ENCODE measurements around the gene CSTA.

Gene CSTA

DNA sequence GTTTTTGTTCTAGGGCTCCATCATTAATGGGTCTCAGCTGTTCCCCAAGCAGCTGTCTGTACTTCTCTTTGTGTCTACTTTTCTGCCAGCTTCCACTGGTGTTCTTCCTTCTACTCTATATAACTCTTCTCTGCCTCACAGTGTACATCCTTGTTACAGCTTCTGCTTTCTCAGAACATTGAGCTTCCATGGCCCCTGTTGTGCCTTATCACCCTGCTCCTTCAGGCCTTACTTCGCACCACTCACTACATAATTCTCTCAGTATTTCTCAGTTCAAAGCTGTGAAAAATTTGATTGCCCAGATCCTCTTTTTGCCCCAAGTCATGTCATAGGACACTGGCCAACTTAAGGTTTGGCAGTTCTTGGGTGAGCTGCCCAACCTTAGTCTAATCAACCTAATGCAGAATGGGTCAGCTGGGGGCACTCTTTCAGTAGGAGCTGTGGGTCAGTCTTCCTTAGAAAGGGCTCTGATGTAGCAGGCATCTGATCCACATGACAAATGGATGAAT is 28.9 kb downstream of the CSTA start:
- H3K4me3 ChIP-seq (replicated peaks; ENCODE audit: low read depth, low read length): no peak overlapping the region
- no peak for DNase-seq (ENCODE audit: extremely low read depth, low read depth)
- TF ChIP-seq, protein P1, sequence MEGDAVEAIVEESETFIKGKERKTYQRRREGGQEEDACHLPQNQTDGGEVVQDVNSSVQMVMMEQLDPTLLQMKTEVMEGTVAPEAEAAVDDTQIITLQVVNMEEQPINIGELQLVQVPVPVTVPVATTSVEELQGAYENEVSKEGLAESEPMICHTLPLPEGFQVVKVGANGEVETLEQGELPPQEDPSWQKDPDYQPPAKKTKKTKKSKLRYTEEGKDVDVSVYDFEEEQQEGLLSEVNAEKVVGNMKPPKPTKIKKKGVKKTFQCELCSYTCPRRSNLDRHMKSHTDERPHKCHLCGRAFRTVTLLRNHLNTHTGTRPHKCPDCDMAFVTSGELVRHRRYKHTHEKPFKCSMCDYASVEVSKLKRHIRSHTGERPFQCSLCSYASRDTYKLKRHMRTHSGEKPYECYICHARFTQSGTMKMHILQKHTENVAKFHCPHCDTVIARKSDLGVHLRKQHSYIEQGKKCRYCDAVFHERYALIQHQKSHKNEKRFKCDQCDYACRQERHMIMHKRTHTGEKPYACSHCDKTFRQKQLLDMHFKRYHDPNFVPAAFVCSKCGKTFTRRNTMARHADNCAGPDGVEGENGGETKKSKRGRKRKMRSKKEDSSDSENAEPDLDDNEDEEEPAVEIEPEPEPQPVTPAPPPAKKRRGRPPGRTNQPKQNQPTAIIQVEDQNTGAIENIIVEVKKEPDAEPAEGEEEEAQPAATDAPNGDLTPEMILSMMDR (IDR thresholded peaks at IDR 0.05; ENCODE audit: low read depth, low read length, missing control alignments): no peak

DNA sequence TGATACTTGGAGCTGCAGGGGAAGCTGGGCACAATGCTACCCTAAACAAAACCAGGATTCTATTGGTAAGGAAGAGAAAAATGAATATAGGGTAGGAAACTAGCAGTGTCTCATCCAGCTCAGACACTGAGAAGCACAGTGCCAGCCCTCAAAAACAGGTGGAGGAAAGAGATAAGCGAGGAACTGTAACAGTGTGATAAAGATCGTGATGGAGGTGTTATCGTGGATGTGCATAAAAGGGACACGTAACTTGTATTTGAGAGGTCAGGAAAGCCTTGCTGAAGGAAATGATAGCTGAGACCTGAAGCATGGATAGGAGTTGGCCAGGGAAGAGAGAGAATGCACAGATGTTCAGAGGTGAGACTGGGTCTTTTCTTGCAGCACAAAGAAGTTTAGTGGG is 30.6 kb downstream of the CSTA start:
- TF ChIP-seq, protein P1 (IDR thresholded peaks at IDR 0.05; ENCODE audit: low read depth, low read length, missing control alignments): no peak
- DNase-seq (ENCODE audit: extremely low read depth, low read depth): no peak
- H3K4me3 ChIP-seq (replicated peaks; ENCODE audit: low read depth, low read length): no peak overlapping the region

DNA sequence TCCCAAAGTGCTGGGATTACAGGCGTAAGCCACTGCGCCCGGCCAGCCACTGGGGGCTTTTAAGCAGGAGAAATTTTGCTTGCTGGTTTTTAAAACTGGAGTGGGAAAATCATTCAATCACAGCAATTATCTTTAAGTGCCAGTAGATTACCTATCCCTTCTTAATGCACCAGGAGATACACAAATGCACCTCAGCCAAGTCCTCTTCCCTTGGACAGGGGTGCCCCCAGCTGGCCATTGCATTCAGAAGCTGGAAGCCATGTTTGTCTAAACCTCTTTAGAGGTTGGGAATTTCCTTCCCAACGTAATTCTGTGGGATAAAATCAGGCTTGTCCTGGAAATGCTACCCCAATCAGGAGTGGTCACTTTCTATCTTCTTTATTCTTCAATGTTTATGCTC is 31.4 kb downstream of the CSTA start:
- no peak overlapping the region for H3K4me3 ChIP-seq (replicated peaks; ENCODE audit: low read depth, low read length)
- TF ChIP-seq, protein P1 (IDR thresholded peaks at IDR 0.05; ENCODE audit: low read depth, low read length, missing control alignments): peak; percentile 46
- peak; percentile 10 for DNase-seq (ENCODE audit: extremely low read depth, low read depth)

DNA sequence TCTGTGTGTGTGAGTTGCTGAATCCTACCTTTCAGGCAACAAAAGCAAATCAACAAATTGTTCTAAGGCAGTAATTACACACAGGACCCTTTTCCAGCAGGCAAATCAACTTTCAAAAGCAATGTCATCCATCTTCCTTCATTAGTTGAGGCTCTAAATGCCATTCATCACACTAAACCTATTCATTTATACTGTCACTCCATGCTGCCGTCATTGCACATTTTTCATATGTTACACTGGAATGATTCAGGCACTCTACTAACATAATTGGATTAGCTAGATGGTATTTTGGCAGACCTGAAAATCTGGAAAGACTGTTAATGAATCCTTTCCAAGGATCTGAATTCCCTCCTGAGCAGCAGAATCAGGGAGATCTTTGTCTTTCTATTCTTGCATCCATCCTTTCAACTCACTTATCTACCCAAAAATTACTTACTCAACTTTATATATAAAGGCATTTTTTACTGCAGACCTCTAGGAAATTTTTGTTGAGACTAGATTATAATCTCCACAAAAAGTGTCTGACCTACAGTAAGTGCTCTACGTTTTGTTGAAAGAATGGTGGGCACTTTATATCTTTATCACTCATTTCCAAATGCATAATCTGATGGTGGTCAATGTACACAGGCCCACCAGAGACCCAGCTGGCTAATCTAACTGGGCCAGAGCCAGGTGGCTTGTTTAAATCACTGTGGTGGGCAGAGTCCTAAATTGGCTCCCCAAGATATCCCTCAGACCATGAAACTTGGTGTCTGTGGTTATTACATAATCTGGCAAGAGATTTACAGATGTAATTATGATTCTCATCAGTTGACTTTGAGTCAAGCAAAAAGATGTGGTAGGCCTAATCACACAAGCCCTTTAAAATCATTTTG is 33.0 kb downstream of the CSTA start:
- no peak overlapping the region for H3K4me3 ChIP-seq (replicated peaks; ENCODE audit: low read depth, low read length)
- DNase-seq (ENCODE audit: extremely low read depth, low read depth): no peak
- TF ChIP-seq, protein P1 (IDR thresholded peaks at IDR 0.05; ENCODE audit: low read depth, low read length, missing control alignments): no peak

DNA sequence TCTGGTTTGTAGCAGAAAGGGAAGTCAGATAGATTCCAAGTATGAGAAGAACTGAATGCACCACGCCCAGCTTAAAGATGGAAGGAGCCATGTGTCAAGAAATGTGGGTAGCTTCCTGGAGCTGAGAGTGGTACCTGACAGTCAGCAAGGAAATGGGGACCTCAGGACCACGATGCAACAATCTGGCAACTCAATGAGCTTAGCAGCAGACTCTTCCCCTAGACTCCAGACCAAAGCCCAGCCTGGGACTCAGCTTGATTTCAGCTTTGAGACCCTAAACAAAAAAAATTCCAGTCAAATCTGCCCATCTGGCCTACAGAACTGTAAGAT is 33.6 kb downstream of the CSTA start:
- TF ChIP-seq, protein P1 (IDR thresholded peaks at IDR 0.05; ENCODE audit: low read depth, low read length, missing control alignments): no peak
- DNase-seq (ENCODE audit: extremely low read depth, low read depth): no peak

DNA sequence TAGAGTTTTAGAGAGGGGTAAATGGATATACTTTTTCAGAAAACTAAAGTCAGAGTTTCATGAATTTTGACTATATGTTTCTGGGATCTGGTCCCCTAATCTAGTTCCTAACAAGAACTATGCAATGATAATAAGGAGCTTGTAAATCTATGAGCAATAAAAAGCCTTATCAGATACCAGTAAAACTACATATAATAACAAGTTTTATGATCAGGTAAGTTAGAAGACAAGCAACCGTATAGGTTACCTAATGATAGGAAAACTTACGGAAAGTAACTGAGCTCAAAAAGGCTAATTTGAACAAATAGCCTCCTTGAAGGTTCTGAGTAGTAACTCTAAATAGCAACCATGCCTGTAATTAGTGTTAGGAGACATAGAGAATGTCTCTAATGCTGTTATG is 37.0 kb downstream of the CSTA start:
- TF ChIP-seq, protein P1 (IDR thresholded peaks at IDR 0.05; ENCODE audit: low read depth, low read length, missing control alignments): no peak

More for the DNA sequence above, 33.6 kb downstream of the CSTA start:
- H3K4me3 ChIP-seq (replicated peaks; ENCODE audit: low read depth, low read length): no peak overlapping the region

More for the DNA sequence above, 37.0 kb downstream of the CSTA start:
- H3K4me3 ChIP-seq (replicated peaks; ENCODE audit: low read depth, low read length): no peak overlapping the region
- DNase-seq (ENCODE audit: extremely low read depth, low read depth): no peak

All from HFF-Myc (cell line).